Esophagus muscularis mucosa (tissue), 4 donors: ENCODE measurements around the gene TNFAIP2. TPM values are rescaled to one million over a fixed set of nuclear protein-coding genes. Genes with fewer than 3 reads are reported as not detected.

Experiments used
- DNase-seq: peaks from one replicate; pipeline ENCODE4 v3.0.0-alpha.2; 2017; ENCODE audit errors: extremely low spot score
- H3K27ac ChIP-seq, 4 donors: fragments of 200-600 bp; sonication (generic); replicated peaks in 1 of 4; 1 replicate in 3 of 4; 2 replicates in 1 of 4; pipeline ENCODE4 v1.5.1; 2016 to 2019; ENCODE audit warnings: mild to moderate bottlenecking in 1 of 4
- H3K27me3 ChIP-seq, 4 donors: fragments of 200-600 bp; sonication (generic); one replicate each; pipeline versions ENCODE4 v1.5.1 to v1.6.0; 2016 to 2019
- H3K36me3 ChIP-seq, 4 donors: fragments of 200-600 bp; sonication (generic); one replicate each; pipeline ENCODE4 v1.5.1; 2016 to 2019
- H3K4me1 ChIP-seq, 4 donors: fragments of 200-600 bp; sonication (generic); one replicate each; pipeline ENCODE4 v1.5.1; 2016 to 2019
- H3K4me3 ChIP-seq, 4 donors: fragments of 200-600 bp; sonication (generic); 1 replicate in 2 of 4; 2 replicates in 2 of 4; pipeline ENCODE4 v1.5.1; 2016 to 2019; ENCODE audit warnings: mild to moderate bottlenecking in 4 of 4, moderate library complexity in 1 of 4
- H3K9me3 ChIP-seq, 4 donors: fragments of 200-600 bp; sonication (generic); 1 replicate in 3 of 4; 2 replicates in 1 of 4; pipeline ENCODE4 v1.5.1; 2016 to 2019
- CTCF ChIP-seq, 3 experiments: fragments of 200-600 bp in 2 of 3; fragments of 450-650 bp in 1 of 3; sonication (generic) in 2 of 3; IDR thresholded peaks; one replicate each; pipeline ENCODE4 v1.5.1; 2017 to 2019; ENCODE audit warnings: antibody characterized with exemption in 3 of 3, mild to moderate bottlenecking in 2 of 3, moderate library complexity in 1 of 3
- EP300 ChIP-seq: sonication (generic); formaldehyde crosslinking; IDR thresholded peaks from one replicate; pipeline ENCODE4 v1.6.1; 2017; ENCODE audit warnings: antibody characterized with exemption
- POLR2A ChIP-seq: fragments of 450-650 bp; IDR thresholded peaks from one replicate; pipeline ENCODE4 v1.6.1; 2017; ENCODE audit warnings: antibody characterized with exemption, moderate library complexity, mild to moderate bottlenecking, low read depth
- POLR2AphosphoS5 ChIP-seq, 2 donors: sonication (generic); formaldehyde crosslinking; IDR thresholded peaks; one replicate each; pipeline ENCODE4 v1.6.1; 2017; ENCODE audit warnings: antibody characterized with exemption in 2 of 2
- WGBS: methylation state at CpG from one replicate; pipeline ENCODE4 v1.1.5; 2018; 5-methylcytosine and 5-hydroxymethylcytosine counted together
- intact Hi-C: fragments of 100-400 bp; cut with DNase I; formaldehyde crosslinking; loops from one replicate; pipeline ENCODE4 v1.15.1; 2023
- total RNA-seq, 4 donors: library from RNA; depleted of rRNA; stranded (reverse); fragments of >200 nt; gene quantifications; one replicate each; pipeline versions ENCODE4 v1.1.0 to v1.2.1, GENCODE V29; 2016

The TNFAIP2 gene
- total RNA-seq, 4 donors from 2014 or later: 29.0 to 104 (median 74.0) TPM

- 72% methylated on average over 23 of the region's 31 CpGs for WGBS
- intact Hi-C loops: no loop called here
- H3K27me3 ChIP-seq: peaks cover 0 to 59% (median 19%) of the 10 kb centered on the region in 4 donors
These were observed 25.0 kb upstream of the TNFAIP2 start for GRCh38 chr14:103097994-103098957.

GRCh38 chr14:103099081-103099732 is 24.1 kb upstream of the TNFAIP2 start:
- no peaks in the 10 kb centered on the region for H3K36me3 ChIP-seq
- no peaks in the 10 kb centered on the region for H3K9me3 ChIP-seq
- peaks cover 18 to 43% (median 38%) of the 10 kb centered on the region in 4 donors for H3K4me1 ChIP-seq
- H3K4me3 ChIP-seq: no peak overlapping the region
- no peak overlapping the region for H3K27ac ChIP-seq
- H3K27me3 ChIP-seq: peaks cover 0 to 68% (median 29%) of the 10 kb centered on the region in 4 donors
- no CpG with 5 or more reads among the region's 12 CpGs for WGBS
- no peak for DNase-seq
- TF ChIP-seq EP300 (no peak), POLR2A (no peak), CTCF (IDR thresholded peaks at IDR 0.05) (no peak), POLR2AphosphoS5 (IDR thresholded peaks at IDR 0.05) (no peak)
- intact Hi-C loops: no loop called here

More at GRCh38 chr14:103097994-103098957, 25.0 kb upstream of the TNFAIP2 start:
- Histone ChIP-seq H3K27ac (no peak overlapping the region), H3K4me3 (no peak overlapping the region), H3K9me3 (no peaks in the 10 kb centered on the region), H3K36me3 (no peaks in the 10 kb centered on the region), H3K4me1 (peaks cover 9 to 39% (median 33%) of the 10 kb centered on the region in 4 donors)
- DNase-seq: no peak
- TF ChIP-seq POLR2A (no peak), CTCF (IDR thresholded peaks at IDR 0.05) (no peak), EP300 (no peak), POLR2AphosphoS5 (IDR thresholded peaks at IDR 0.05) (no peak)

GRCh38 chr14:103099733-103100280 is 23.5 kb upstream of the TNFAIP2 start:
- no peak for DNase-seq
- WGBS: no CpG with 5 or more reads among the region's 8 CpGs
- intact Hi-C loops: no loop called here
- TF ChIP-seq CTCF (IDR thresholded peaks at IDR 0.05) (no peak), EP300 (no peak), POLR2AphosphoS5 (IDR thresholded peaks at IDR 0.05) (no peak), POLR2A (no peak)
- H3K4me3 ChIP-seq: no peak overlapping the region
- H3K27me3 ChIP-seq: peaks cover 0 to 74% (median 35%) of the 10 kb centered on the region in 4 donors
- peaks cover 24 to 43% (median 38%) of the 10 kb centered on the region in 4 donors for H3K4me1 ChIP-seq
- H3K27ac ChIP-seq: no peak overlapping the region
- H3K9me3 ChIP-seq: no peaks in the 10 kb centered on the region
- no peaks in the 10 kb centered on the region for H3K36me3 ChIP-seq

GRCh38 chr14:103100281-103101121 is 22.8 kb upstream of the TNFAIP2 start:
- peaks cover 0 to 81% (median 35%) of the 10 kb centered on the region in 4 donors for H3K27me3 ChIP-seq
- WGBS: 88% methylated on average over 17 of the region's 25 CpGs
- DNase-seq: no peak

More at GRCh38 chr14:103100281-103101121, 22.8 kb upstream of the TNFAIP2 start:
- Histone ChIP-seq H3K4me1 (peaks cover 26 to 44% (median 42%) of the 10 kb centered on the region in 4 donors), H3K9me3 (no peaks in the 10 kb centered on the region), H3K27ac (no peak overlapping the region), H3K36me3 (no peaks in the 10 kb centered on the region), H3K4me3 (no peak overlapping the region)
- intact Hi-C loops: no loop called here
- TF ChIP-seq EP300: no peak
- TF ChIP-seq POLR2A: no peak
- TF ChIP-seq POLR2AphosphoS5 (IDR thresholded peaks at IDR 0.05): no peak
- no peak for TF ChIP-seq CTCF (IDR thresholded peaks at IDR 0.05)
